DND-41 (cell line): Measurements from ENCODE around the gene SARS2.

Experiments used
- ATAC-seq: fragments of 200-7000 bp; cut with Tn5 transposase; 3 replicates; pipeline ENCODE4 v1.9.1; 2021; ENCODE audit warnings: low read depth; ENCODE audit not compliant: insufficient read depth
- DNase-seq: peaks from one replicate; pipeline ENCODE4 v3.0.0-alpha.2; 2020
- H2AFZ ChIP-seq: 2 replicates; pipeline ENCODE4 v1.6.0; 2012; ENCODE audit warnings: low read depth, low read length
- H3K27ac ChIP-seq: 2 replicates; pipeline ENCODE4 v1.5.1; 2012; ENCODE audit warnings: low read length, inconsistent platforms
- H3K27me3 ChIP-seq: fragments of 200-600 bp; sonication (generic); 2 replicates; pipeline ENCODE4 v1.6.0; 2012; ENCODE audit warnings: low read length, mild to moderate bottlenecking, inconsistent platforms; ENCODE audit not compliant: insufficient read depth, poor library complexity
- H3K36me3 ChIP-seq: 2 replicates; pipeline ENCODE4 v1.5.1; 2012; ENCODE audit warnings: low read length, inconsistent platforms; ENCODE audit not compliant: insufficient read depth
- H3K4me1 ChIP-seq: 2 replicates; pipeline ENCODE4 v1.5.1; 2012; ENCODE audit warnings: mild to moderate bottlenecking, low read length; ENCODE audit not compliant: insufficient read depth
- H3K4me2 ChIP-seq: 2 replicates; pipeline ENCODE4 v1.6.0; 2012; ENCODE audit warnings: mild to moderate bottlenecking, moderate library complexity, low read length, inconsistent platforms; ENCODE audit not compliant: insufficient read depth
- H3K4me3 ChIP-seq, 2 experiments: fragments of 200-600 bp in 1 of 2; shearing (Covaris generic) in 1 of 2; 2 replicates each; pipeline ENCODE4 v1.5.1; 2012 to 2016; ENCODE audit warnings: inconsistent platforms in 2 of 2, low read length in 2 of 2, mild to moderate bottlenecking in 2 of 2, low read depth in 1 of 2, moderate library complexity in 1 of 2
- H3K79me2 ChIP-seq: 2 replicates; pipeline ENCODE4 v1.6.0; 2012; ENCODE audit warnings: low read length, inconsistent platforms; ENCODE audit not compliant: insufficient read depth
- H3K9ac ChIP-seq: 2 replicates; pipeline ENCODE4 v1.6.0; 2012; ENCODE audit warnings: low read depth, mild to moderate bottlenecking, inconsistent platforms, low read length, moderate library complexity
- H3K9me3 ChIP-seq: 2 replicates; pipeline ENCODE4 v1.5.1; 2012; ENCODE audit warnings: low read length, moderate library complexity, mild to moderate bottlenecking, inconsistent platforms; ENCODE audit not compliant: insufficient read depth, severe bottlenecking
- H4K20me1 ChIP-seq: 2 replicates; pipeline ENCODE4 v1.6.0; 2012; ENCODE audit warnings: low read length; ENCODE audit not compliant: insufficient read depth
- CTCF ChIP-seq: IDR thresholded peaks from 2 replicates; pipeline ENCODE4 v1.5.1; 2012; ENCODE audit warnings: borderline replicate concordance, low read length, moderate library complexity, mild to moderate bottlenecking; ENCODE audit not compliant: poor library complexity, severe bottlenecking; ENCODE audit errors: extremely low read depth
- EZH2 ChIP-seq: IDR thresholded peaks from 3 replicates; pipeline ENCODE4 v1.6.1; 2012; ENCODE audit warnings: borderline replicate concordance, low read depth, mild to moderate bottlenecking, moderate library complexity, low read length, inconsistent platforms; ENCODE audit not compliant: severe bottlenecking

Gene SARS2

GRCh38 chr19:38894968-38895367 lies 35.6 kb downstream of the SARS2 start:
- H3K4me2 ChIP-seq = no peak overlapping the region
- TF ChIP-seq CTCF = no peak
- no peak for TF ChIP-seq EZH2
- no peak overlapping the region for H3K4me3 ChIP-seq
- H3K79me2 ChIP-seq = peaks cover 22% of the 10 kb centered on the region
- DNase-seq (no peak), ATAC-seq (no peak)
- H3K27me3 ChIP-seq = no peaks in the 10 kb centered on the region
- peaks cover 7% of the 10 kb centered on the region for H3K36me3 ChIP-seq
- H4K20me1 ChIP-seq = peaks cover 6% of the 10 kb centered on the region
- no peaks in the 10 kb centered on the region for H3K9me3 ChIP-seq
- H2AFZ ChIP-seq = no peak overlapping the region
- peaks cover 16% of the 10 kb centered on the region for H3K4me1 ChIP-seq
- no peak overlapping the region for H3K27ac ChIP-seq
- 0 out of 2 replicates have a peak overlapping the region, but pooled peaks have one; percentile 18 for H3K9ac ChIP-seq

GRCh38 chr19:38893341-38893771 lies 37.2 kb downstream of the SARS2 start:
- Histone ChIP-seq H4K20me1 (peaks cover 5% of the 10 kb centered on the region), H3K27ac (no peak overlapping the region), H3K9me3 (no peaks in the 10 kb centered on the region), H2AFZ (no peak overlapping the region), H3K79me2 (peaks cover 14% of the 10 kb centered on the region), H3K4me3 (no peak overlapping the region), H3K27me3 (no peaks in the 10 kb centered on the region), H3K4me1 (peaks cover 8% of the 10 kb centered on the region), H3K4me2 (no peak overlapping the region), H3K9ac (no peak overlapping the region), H3K36me3 (peaks cover 22% of the 10 kb centered on the region)
- no peak for TF ChIP-seq EZH2
- TF ChIP-seq CTCF = no peak
- DNase-seq = no peak
- no peak for ATAC-seq

GRCh38 chr19:38892841-38893240 lies 37.7 kb downstream of the SARS2 start:
- ATAC-seq = no peak
- H3K4me2 ChIP-seq = no peak overlapping the region
- H4K20me1 ChIP-seq = peaks cover under 1% of the 10 kb centered on the region; the same call in 1 of the 2 replicates
- TF ChIP-seq CTCF (no peak), EZH2 (no peak)
- H2AFZ ChIP-seq = no peak overlapping the region
- H3K79me2 ChIP-seq = peaks cover 9% of the 10 kb centered on the region
- peaks cover 24% of the 10 kb centered on the region for H3K36me3 ChIP-seq
- H3K4me1 ChIP-seq = peaks cover 3% of the 10 kb centered on the region; the same call in 1 of the 2 replicates
- no peaks in the 10 kb centered on the region for H3K27me3 ChIP-seq
- H3K9me3 ChIP-seq = no peaks in the 10 kb centered on the region
- no peak overlapping the region for H3K9ac ChIP-seq
- H3K27ac ChIP-seq = no peak overlapping the region
- no peak for DNase-seq
- no peak overlapping the region for H3K4me3 ChIP-seq

- Histone ChIP-seq H3K27ac (no peak overlapping the region), H2AFZ (no peak overlapping the region), H4K20me1 (no peaks in the 10 kb centered on the region), H3K4me1 (no peaks in the 10 kb centered on the region), H3K79me2 (peaks cover 2% of the 10 kb centered on the region; the same call in 1 of the 2 replicates), H3K9ac (no peak overlapping the region), H3K27me3 (no peaks in the 10 kb centered on the region), H3K4me3 (no peak overlapping the region), H3K4me2 (no peak overlapping the region), H3K9me3 (no peaks in the 10 kb centered on the region), H3K36me3 (peaks cover 29% of the 10 kb centered on the region)
- DNase-seq = no peak
- ATAC-seq = no peak
- TF ChIP-seq CTCF (no peak), EZH2 (no peak)
Measured at GRCh38 chr19:38891771-38892170, 38.8 kb downstream of the SARS2 start.
